ENCODE results near the gene RASL10B. TPM values are rescaled to one million over a fixed set of nuclear protein-coding genes. Genes with fewer than 3 reads are reported as not detected.
A peak's percentile ranks its signal among the peaks of the same experiment; 100 is the strongest.
"Not testable (repeated sequence)": the region's sequence is repeated elsewhere in the genome, so short reads cannot be mapped to it uniquely, and the experiment has no call there.

RASL10B gene
- total RNA-seq = under 1 TPM; 0.10 to 0.50 TPM
- total RNA-seq = 0.23 to 0.93 reads per million in 2 donors

GRCh38 chr17:35731239-35731916 is at the start of gene RASL10B:
TSS of gene RASL10B (plus strand) at chr17:35731639. CDS start at chr17:35735185, 3,546 bp downstream.
- Mint-ChIP-seq H3K27me3 (peaks cover 8% of the 10 kb centered on the region), H3K4me1 (peaks cover 15% of the 10 kb centered on the region), H3K27ac (peak within 1 kb of the TSS; percentile 61), H3K4me3 (peak within 1 kb of the TSS; percentile 86), H3K36me3 (ENCODE audit: low read depth) (no peaks in the 10 kb centered on the region)
- peak; percentile 85 for ATAC-seq
- H3K9me3 ChIP-seq (ENCODE audit: control insufficient read depth, low read length, poor library complexity, severe bottlenecking) = no peaks in the 10 kb centered on the region
- peak in 1 of 3 donors; percentile 30 for DNase-seq

DNA sequence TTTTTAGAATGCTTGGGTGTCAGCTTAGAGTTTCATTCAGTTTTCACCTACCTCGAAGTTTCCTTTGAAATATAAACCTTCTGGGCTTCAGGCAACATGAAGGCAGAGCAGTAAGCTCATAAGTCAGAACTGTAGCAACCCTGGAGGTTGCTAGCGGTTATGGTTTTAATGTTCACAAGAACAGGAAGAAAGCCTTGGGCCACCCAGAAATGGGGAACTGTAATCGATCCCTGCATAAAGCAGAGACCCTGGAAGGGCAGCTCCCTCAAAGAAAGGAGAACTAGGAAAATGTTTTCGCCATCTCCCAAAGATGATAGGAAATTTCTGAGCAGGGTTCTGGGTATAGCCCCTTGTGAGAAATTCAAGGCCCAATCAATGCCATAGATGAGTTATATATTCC is 47.8 kb upstream of the RASL10B start:
- no peaks in the 10 kb centered on the region for H3K27me3 Mint-ChIP-seq
- H3K27ac Mint-ChIP-seq = peak overlapping the region; percentile 41
- peaks cover 10% of the 10 kb centered on the region for H3K4me1 Mint-ChIP-seq
- H3K36me3 Mint-ChIP-seq (ENCODE audit: low read depth) = peaks cover 11% of the 10 kb centered on the region
- ATAC-seq (no peak), DNase-seq (no peak)
- H3K4me3 Mint-ChIP-seq = no peak overlapping the region
- H3K9me3 ChIP-seq (ENCODE audit: control insufficient read depth, low read length, poor library complexity, severe bottlenecking) = no peaks in the 10 kb centered on the region

DNA sequence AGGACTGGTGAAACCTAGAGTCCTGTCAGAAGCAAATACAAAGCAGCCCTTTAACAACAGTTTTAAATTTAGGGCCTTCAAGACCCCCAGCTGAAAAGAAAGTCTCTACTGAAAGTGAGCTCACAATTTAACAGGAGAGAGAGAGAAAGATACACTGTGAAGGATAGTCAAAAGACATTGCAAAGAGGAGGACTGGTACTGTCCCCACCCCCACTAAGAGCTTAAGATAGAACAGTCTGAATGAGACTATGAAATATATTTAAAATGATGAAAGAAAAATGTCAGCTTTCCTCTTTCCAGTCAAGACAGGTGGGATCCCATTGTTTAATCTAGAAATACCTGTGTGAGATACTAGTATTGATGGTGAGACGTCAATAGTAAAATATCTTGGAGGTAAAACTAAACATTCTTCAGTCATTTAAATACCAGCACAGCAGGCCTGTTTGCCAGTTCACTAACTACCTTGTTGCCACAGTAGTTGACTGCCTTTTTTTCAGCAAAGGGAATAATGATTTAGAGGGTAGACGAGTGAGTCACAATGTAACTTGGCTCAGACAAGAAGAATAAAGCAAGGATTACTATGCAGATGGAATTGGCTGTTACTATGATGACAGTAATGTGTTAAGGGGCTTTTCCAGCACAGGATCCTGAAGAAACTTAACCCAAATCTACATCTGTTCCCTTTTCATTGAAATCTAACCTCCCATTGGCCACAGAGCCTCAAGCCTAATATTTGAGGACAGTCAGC is 47.2 kb upstream of the RASL10B start:
- no peaks in the 10 kb centered on the region for H3K27me3 Mint-ChIP-seq
- no peaks in the 10 kb centered on the region for H3K9me3 ChIP-seq (ENCODE audit: control insufficient read depth, low read length, poor library complexity, severe bottlenecking)
- H3K4me1 Mint-ChIP-seq = peaks cover 7% of the 10 kb centered on the region
- no peak overlapping the region for H3K4me3 Mint-ChIP-seq
- ATAC-seq (no peak), DNase-seq (no peak)
- H3K36me3 Mint-ChIP-seq (ENCODE audit: low read depth) = peaks cover 9% of the 10 kb centered on the region
- H3K27ac Mint-ChIP-seq = peak overlapping the region; percentile 41

GRCh38 chr17:35692512-35693210 is 38.8 kb upstream of the RASL10B start:
- Mint-ChIP-seq H3K4me1 (peaks cover 5% of the 10 kb centered on the region), H3K27me3 (no peaks in the 10 kb centered on the region), H3K27ac (peak overlapping the region; percentile 37), H3K4me3 (no peak overlapping the region), H3K36me3 (ENCODE audit: low read depth) (peaks cover 11% of the 10 kb centered on the region)
- H3K9me3 ChIP-seq (ENCODE audit: control insufficient read depth, low read length, poor library complexity, severe bottlenecking) = no peaks in the 10 kb centered on the region
- ATAC-seq = no peak
- DNase-seq = no peak

GRCh38 chr17:35693662-35694061 is 37.8 kb upstream of the RASL10B start:
- H3K27me3 Mint-ChIP-seq = no peaks in the 10 kb centered on the region
- peaks cover 2% of the 10 kb centered on the region for H3K4me1 Mint-ChIP-seq
- peak overlapping the region; percentile 37 for H3K27ac Mint-ChIP-seq
- DNase-seq = no peak
- ATAC-seq = no peak
- H3K36me3 Mint-ChIP-seq (ENCODE audit: low read depth) = peaks cover 5% of the 10 kb centered on the region
- H3K4me3 Mint-ChIP-seq = no peak overlapping the region
- no peaks in the 10 kb centered on the region for H3K9me3 ChIP-seq (ENCODE audit: control insufficient read depth, low read length, poor library complexity, severe bottlenecking)

- Mint-ChIP-seq H3K4me1 (peaks cover 2% of the 10 kb centered on the region), H3K27ac (no peak overlapping the region), H3K27me3 (no peaks in the 10 kb centered on the region), H3K4me3 (no peak overlapping the region), H3K36me3 (ENCODE audit: low read depth) (peaks cover 3% of the 10 kb centered on the region)
- no peaks in the 10 kb centered on the region for H3K9me3 ChIP-seq (ENCODE audit: control insufficient read depth, low read length, poor library complexity, severe bottlenecking)
- ATAC-seq = no peak
- no peak for DNase-seq
Observed at GRCh38 chr17:35694906-35695305, 36.5 kb upstream of the RASL10B start.

GRCh38 chr17:35695613-35696012 is 35.8 kb upstream of the RASL10B start:
- no peaks in the 10 kb centered on the region for H3K9me3 ChIP-seq (ENCODE audit: control insufficient read depth, low read length, poor library complexity, severe bottlenecking)
- Mint-ChIP-seq H3K36me3 (ENCODE audit: low read depth) (peaks cover 3% of the 10 kb centered on the region), H3K4me3 (no peak overlapping the region), H3K27ac (no peak overlapping the region), H3K4me1 (peaks cover 4% of the 10 kb centered on the region), H3K27me3 (no peaks in the 10 kb centered on the region)
- ATAC-seq (no peak), DNase-seq (no peak)

DNA sequence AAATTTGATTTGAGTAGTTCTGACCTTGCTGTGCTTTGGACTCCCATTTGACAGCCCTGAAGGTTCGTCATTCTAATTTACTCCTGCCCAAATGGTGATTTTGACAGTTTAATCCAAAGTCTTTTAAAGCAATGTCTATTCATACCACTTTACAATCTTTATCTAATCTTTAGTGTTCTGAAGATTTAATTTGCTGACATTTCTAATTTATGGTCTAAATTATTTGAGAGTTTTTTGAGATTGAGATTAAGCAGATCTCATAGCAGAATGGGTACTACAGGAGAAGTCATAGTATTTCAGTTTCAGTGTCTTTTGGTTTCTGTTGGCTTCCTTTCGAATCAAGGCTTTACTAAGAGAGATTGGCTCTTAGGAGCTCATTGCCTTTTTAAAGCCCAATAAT is 32.6 kb upstream of the RASL10B start:
- Mint-ChIP-seq H3K4me1 (peaks cover 4% of the 10 kb centered on the region), H3K27me3 (no peaks in the 10 kb centered on the region), H3K36me3 (ENCODE audit: low read depth) (peaks cover 10% of the 10 kb centered on the region), H3K27ac (no peak overlapping the region), H3K4me3 (no peak overlapping the region)
- ATAC-seq = no peak
- no peaks in the 10 kb centered on the region for H3K9me3 ChIP-seq (ENCODE audit: control insufficient read depth, low read length, poor library complexity, severe bottlenecking)
- no peak for DNase-seq

DNA sequence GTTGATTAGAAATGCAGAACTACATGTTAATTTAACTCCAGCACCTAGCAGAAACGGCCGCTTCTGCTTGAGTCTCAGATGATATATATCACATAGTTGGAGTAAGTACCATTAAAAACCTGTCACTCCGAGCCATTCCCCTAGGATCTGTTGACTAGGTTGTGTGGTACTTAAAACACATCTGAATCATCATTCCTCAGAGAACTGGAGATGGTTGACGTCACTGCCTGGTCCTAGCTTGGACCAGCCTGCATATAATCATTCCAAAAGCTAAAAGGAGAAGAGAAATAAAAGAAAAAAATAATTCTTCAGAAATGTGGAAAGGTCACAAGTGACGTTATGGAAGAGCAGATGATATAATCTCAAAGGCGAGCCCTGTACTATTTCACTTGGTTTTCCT is 31.3 kb upstream of the RASL10B start:
- Mint-ChIP-seq H3K27ac (no peak overlapping the region), H3K4me1 (peaks cover 12% of the 10 kb centered on the region), H3K27me3 (no peaks in the 10 kb centered on the region), H3K36me3 (ENCODE audit: low read depth) (peaks cover 10% of the 10 kb centered on the region), H3K4me3 (no peak overlapping the region)
- no peaks in the 10 kb centered on the region for H3K9me3 ChIP-seq (ENCODE audit: control insufficient read depth, low read length, poor library complexity, severe bottlenecking)
- no peak for DNase-seq
- no peak for ATAC-seq

DNA sequence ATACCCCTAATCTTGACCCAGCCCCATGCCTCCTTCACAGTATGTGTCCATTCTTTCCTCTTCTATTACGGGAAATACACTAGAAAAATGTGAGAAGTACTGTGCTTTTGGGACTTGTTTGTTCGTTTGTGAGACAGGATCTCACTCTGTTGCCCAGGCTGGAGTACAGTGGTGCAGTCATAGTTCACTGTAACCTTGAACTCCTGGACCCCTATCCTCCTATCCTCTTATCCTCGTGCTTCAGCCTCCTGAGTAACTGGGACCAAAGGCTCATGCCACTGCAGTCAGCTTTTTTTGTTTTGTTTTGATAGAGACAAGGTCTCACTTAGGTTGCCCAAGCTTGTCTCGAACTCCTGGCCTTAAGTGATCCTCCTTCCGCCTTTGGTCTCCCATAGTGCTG is 29.9 kb upstream of the RASL10B start:
- Mint-ChIP-seq H3K36me3 (ENCODE audit: low read depth) (peaks cover 7% of the 10 kb centered on the region), H3K4me1 (peaks cover 14% of the 10 kb centered on the region), H3K4me3 (no peak overlapping the region), H3K27ac (no peak overlapping the region), H3K27me3 (no peaks in the 10 kb centered on the region)
- no peaks in the 10 kb centered on the region for H3K9me3 ChIP-seq (ENCODE audit: control insufficient read depth, low read length, poor library complexity, severe bottlenecking)
- DNase-seq (no peak), ATAC-seq (no peak)

DNA sequence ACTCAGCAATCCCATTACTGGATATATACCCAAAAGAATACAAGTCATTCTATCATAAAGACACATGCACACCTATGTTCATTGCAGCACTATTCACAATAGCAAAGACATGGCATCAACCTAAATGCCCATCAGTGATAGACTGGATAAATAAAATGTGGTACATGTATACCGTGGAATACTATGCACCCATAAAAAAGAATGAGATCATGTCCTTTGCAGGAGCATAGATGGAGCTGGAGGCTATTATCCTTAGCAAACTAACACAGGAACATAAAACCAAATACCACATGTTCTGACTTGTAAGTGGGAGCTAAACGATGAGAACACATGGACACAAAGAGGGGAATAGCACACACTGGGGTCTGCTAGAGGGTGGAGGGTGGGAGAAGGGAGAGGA is 28.1 kb upstream of the RASL10B start:
- not testable (repeated sequence) for H3K27ac Mint-ChIP-seq; ATAC-seq; H3K4me3 Mint-ChIP-seq; H3K27me3 Mint-ChIP-seq; DNase-seq; H3K36me3 Mint-ChIP-seq (ENCODE audit: low read depth); H3K9me3 ChIP-seq (ENCODE audit: control insufficient read depth, low read length, poor library complexity, severe bottlenecking)
- peaks cover 23% of the 10 kb centered on the region for H3K4me1 Mint-ChIP-seq

DNA sequence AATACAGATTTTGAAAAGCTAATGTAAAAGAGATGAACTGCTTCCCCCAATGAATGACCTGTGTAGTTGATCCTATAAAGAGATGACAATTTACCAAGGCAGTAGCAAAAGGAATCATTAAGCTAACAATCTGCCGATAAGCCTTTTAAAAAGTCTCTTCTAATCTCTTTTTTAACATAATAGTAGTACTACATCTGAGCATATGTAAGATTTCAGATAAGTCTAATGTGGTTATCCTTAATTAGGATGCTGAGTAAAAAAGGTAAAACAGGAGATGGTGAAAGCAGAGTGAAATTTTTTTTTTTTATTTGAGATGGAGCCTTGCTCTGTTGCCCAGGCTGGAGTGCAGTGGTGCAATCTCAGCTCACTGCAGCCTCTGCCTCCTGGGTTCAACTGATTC is 26.2 kb upstream of the RASL10B start:
- Mint-ChIP-seq H3K27ac (no peak overlapping the region), H3K4me1 (peaks cover 31% of the 10 kb centered on the region), H3K36me3 (ENCODE audit: low read depth) (peaks cover 7% of the 10 kb centered on the region), H3K27me3 (no peaks in the 10 kb centered on the region), H3K4me3 (no peak overlapping the region)
- H3K9me3 ChIP-seq (ENCODE audit: control insufficient read depth, low read length, poor library complexity, severe bottlenecking) = no peaks in the 10 kb centered on the region
- ATAC-seq (no peak), DNase-seq (no peak)

DNA sequence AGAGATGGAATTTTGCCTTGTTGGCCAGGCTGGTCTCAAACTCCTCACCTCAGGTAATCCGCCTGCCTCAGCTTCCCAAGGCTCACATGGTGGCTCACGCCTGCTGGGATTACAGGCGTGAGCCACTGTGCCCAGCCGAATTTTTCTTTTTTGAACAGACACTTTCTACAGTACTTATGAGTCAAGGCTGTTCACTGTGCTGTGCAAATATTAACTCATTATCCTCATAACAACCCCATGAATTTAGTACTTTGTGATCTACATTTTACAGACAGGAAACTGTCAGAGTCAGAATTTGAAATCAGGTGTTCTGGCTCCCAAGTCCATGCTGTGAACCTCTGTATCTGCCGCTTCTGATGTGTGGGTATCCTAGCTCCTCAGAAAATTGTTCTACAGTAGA is 25.7 kb upstream of the RASL10B start:
- DNase-seq (no peak), ATAC-seq (no peak)
- H3K9me3 ChIP-seq (ENCODE audit: control insufficient read depth, low read length, poor library complexity, severe bottlenecking) = no peaks in the 10 kb centered on the region
- H3K4me1 Mint-ChIP-seq = peaks cover 34% of the 10 kb centered on the region
- no peak overlapping the region for H3K4me3 Mint-ChIP-seq
- no peak overlapping the region for H3K27ac Mint-ChIP-seq
- no peaks in the 10 kb centered on the region for H3K27me3 Mint-ChIP-seq
- peaks cover 7% of the 10 kb centered on the region for H3K36me3 Mint-ChIP-seq (ENCODE audit: low read depth)
